GM18861 (cell line): ENCODE measurements around the gene GTF3C1.
"Not testable (repeated sequence)": the region's sequence is repeated elsewhere in the genome, so short reads cannot be mapped to it uniquely, and the experiment has no call there.

Source experiments
- ATAC-seq: cut with Tn5 transposase; IDR thresholded peaks from one replicate; pipeline ENCODE4 v1.9.1; 2021; ENCODE audit not compliant: unreplicated experiment

GTF3C1 gene

DNA sequence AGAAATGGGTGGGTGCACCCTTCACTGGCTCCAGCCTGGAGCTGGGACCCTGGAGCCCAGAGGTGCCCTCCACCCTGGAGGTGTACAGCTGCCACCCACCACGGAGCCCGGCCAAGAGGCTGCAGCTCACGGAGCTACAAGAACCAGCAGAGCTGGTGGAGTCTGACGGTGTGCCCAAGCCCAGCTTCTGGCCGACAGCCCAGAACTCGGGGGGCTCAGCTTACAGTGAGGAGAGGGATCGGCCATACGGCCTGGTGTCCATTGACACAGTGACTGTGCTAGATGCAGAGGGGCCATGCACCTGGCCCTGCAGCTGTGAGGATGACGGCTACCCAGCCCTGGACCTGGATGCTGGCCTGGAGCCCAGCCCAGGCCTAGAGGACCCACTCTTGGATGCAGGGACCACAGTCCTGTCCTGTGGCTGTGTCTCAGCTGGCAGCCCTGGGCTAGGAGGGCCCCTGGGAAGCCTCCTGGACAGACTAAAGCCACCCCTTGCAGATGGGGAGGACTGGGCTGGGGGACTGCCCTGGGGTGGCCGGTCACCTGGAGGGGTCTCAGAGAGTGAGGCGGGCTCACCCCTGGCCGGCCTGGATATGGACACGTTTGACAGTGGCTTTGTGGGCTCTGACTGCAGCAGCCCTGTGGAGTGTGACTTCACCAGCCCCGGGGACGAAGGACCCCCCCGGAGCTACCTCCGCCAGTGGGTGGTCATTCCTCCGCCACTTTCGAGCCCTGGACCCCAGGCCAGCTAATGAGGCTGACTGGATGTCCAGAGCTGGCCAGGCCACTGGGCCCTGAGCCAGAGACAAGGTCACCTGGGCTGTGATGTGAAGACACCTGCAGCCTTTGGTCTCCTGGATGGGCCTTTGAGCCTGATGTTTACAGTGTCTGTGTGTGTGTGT lies 100.9 kb downstream of the GTF3C1 start:
- no peak for ATAC-seq

DNA sequence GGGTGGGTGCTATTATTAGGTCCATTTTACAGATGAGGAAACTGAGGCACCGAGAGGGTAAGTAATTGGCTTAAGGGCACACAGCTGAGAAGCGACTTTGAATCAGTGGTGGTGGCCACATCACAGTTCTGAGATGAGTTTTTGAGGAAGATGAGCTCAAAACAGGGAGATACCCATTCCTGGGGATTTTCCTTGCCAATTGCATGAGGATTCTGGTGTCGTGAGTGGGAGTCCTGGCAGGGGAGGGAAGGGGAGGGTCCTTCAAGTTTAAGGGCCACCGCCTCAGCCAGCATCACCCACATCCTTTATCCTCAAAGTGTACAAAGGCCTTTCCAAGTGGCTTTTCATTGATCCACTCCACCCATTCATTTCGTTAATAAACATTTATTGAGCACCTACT lies 102.4 kb downstream of the GTF3C1 start:
- no peak for ATAC-seq

DNA sequence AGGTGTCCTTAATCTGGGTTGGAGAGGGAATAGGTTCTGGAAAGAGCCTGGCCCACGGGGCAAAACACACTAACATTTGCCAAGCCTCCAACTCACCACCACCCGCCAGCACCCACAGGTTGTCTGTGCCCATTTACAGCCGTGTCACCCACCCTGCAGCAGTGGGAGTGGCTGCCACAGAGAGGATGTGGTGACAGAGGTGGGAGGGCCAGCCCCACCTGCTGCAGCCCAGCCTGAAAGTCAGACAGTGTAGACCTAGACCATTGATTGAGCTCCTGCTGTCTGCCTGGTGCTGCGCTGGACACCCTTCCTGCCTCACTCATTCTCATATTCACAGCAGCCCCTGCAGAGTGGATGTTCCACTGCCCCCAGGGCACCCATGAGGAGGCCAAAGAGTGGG lies 103.0 kb downstream of the GTF3C1 start:
- ATAC-seq, result no peak

- ATAC-seq, result no peak
These were observed 104.1 kb downstream of the GTF3C1 start for GRCh38 chr16:27445502-27446175.

- ATAC-seq, result no peak
These were observed 105.2 kb downstream of the GTF3C1 start for GRCh38 chr16:27444470-27444869.

- ATAC-seq, result no peak
These were observed 105.7 kb downstream of the GTF3C1 start for GRCh38 chr16:27444015-27444414.

DNA sequence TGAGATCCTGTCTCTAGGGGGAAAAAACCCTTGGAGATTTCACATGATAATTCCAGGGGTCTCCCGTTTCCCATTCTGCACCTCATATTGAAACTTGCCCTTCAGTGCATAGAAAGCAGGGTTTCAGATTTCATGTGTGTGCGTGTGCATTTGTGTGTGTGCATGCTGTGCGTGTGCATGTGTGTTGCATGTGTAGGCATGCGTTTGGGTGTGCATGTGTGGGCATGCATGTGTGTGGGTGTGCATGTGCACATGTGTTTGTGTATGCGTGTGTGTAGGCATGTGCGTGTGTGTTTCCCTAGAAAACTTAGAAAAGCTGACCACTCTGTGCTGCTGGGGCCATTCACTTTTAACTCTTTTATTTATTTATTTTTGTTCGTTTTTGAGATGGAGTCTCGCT lies 107.7 kb downstream of the GTF3C1 start:
- no peak for ATAC-seq

- ATAC-seq, result no peak
These were observed 108.4 kb downstream of the GTF3C1 start for GRCh38 chr16:27441276-27441675.

DNA sequence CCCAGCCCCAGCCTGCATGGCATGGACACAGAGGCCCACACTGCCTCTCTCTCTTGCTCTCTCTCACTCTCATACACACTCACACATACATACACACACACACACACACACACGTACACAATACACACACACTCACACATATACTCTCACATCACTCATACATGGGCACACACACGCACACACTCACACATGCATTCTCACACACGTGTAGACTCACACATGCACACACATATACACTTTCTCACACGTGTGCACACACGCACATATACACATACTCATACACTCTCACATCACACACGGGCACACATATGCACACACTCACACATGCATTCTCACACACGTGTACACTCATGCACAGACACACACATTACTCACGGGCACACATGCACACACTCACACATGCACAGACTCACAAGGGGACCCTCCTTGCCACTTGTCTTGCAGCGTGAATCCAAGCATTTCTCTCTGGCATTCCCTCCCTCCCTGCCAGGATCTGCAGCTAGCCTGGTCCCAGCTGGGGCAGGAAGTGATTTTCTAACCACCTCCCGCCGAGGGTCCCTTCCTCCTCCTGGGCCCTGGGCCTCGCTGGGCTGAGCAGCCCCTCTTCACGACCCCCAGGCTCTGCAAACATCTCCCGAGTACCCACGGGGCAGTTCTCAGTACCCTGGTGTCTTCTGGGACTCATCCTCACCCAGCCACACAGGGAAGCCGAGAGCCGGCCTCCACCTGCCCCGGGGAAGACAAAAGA lies 110.3 kb downstream of the GTF3C1 start:
- no peak for ATAC-seq

GRCh38 chr16:27437946-27438345 lies 111.8 kb downstream of the GTF3C1 start:
- no peak for ATAC-seq

DNA sequence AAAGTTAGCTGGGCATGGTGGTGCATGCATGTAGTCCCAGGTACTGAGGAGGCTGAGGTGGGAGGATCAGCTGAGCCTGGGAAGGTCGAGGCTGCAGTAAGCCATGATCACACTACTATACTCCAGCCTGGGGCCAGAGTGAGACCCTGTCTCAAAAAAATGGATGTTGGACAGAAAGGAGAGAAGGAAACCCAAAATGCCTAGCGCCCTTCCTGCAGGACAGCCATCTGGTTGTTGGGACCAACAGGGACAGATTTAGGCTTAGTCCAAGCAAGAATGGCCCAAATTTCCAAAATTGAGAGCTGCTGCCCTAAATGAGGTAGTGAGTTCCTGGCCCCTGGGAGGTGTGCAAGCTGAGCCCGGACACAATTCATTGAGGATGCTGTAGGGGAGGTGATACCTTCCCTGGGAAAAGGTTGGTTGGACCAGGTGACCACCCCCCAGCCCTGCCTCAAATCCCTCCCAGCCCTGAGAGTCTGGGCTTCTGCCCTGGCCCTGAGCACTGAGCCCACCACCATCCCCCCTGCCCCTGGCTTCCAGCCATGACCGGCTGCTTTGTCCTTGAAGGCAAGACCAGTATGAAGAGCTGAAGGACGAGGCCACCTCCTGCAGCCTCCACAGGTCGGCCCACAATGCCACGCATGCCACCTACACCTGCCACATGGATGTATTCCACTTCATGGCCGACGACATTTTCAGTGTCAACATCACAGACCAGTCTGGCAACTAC lies 112.6 kb downstream of the GTF3C1 start:
- ATAC-seq, result no peak

GRCh38 chr16:27436065-27436464 lies 113.6 kb downstream of the GTF3C1 start:
- ATAC-seq, result no peak

DNA sequence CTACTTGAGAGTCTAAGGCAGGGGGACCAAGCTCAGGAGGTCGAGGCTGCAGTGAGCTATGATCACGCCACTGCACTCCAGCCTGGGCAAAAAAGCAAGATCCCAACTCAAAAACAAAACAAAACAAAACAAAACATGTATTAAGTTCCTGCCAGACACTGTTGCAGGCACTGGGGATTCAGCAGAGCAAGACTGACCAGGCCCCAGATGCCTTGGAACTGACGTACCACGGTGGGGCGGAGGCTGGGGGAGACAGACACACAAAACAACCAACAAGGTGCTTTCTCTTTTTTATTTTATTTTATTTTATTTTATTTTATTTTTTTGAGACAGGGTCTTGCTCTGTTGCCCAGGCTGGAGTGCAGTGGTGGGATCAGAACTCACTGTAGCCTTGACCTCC lies 114.6 kb downstream of the GTF3C1 start:
- not testable (repeated sequence) for ATAC-seq

- ATAC-seq, result no peak
These were observed 115.3 kb downstream of the GTF3C1 start for GRCh38 chr16:27434141-27435051.

DNA sequence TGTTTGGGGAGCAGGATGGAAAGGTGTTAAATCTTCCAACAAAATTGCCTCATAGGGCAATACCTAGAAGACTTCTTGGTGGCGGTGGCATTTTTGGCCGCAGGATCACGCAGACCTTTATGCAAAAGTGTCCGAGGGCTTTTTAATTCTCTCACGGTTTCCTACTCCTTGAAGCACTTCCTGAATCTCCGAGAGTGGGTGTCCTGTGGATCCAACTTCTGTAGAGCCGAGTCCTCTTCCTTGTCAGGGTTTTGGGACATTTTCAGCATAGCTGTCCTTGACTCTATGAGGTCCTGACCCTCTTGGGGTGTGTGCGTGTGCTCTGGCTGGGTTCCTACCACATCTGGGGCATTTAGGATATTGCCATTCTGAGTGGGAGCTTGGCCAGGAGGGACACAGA lies 116.1 kb downstream of the GTF3C1 start:
- ATAC-seq, result no peak

GRCh38 chr16:27433191-27433590 lies 116.5 kb downstream of the GTF3C1 start:
- not testable (repeated sequence) for ATAC-seq

DNA sequence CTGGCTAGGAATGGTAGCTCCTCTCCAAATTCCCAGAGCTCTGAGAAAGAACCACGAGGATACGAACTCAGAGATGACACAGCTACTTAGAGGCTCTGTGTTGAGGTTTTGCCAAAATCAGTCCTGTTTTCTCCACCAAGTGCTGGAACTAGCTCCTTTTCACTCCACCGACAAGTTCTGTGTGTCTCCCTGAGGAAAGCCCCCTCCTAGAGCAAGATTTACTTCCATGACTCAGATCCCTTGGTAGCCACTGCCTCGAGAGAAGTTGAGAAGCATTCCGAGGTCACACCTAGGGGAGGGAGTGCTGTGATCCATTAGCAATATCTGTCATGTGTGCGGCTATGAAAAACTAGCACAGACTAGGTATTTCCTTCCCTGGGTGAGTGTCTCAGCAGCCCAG lies 117.2 kb downstream of the GTF3C1 start:
- no peak for ATAC-seq

GRCh38 chr16:27431773-27432532 lies 117.8 kb downstream of the GTF3C1 start:
- ATAC-seq, result no peak

- ATAC-seq, result no peak
These were observed 118.7 kb downstream of the GTF3C1 start for GRCh38 chr16:27430923-27431484.
